Measurements from ENCODE around the gene APBB2. TPM values are rescaled to one million over a fixed set of nuclear protein-coding genes. Genes with fewer than 3 reads are reported as not detected.

Gene APBB2
- total and polyA plus RNA-seq, 2 experiments from 2014 or later = 24.1 to 61.0 TPM

GRCh38 chr4:40954088-40954668 lies 260.2 kb downstream of the APBB2 start:
- WGBS, 2 experiments (ENCODE audit: low coverage in 1 of 2, low lambda C conversion rate in 2 of 2, missing lambda C conversion rate in 2 of 2) = 72 to 77% methylated on average over 8 of the region's 8 CpGs
- no peak overlapping the region for H3K27ac ChIP-seq
- H3K27me3 ChIP-seq (replicated peaks; ENCODE audit: insufficient read depth) = no peaks in the 10 kb centered on the region
- no peak overlapping the region for H3K9ac ChIP-seq
- DNase-seq = no peak
- no peaks in the 10 kb centered on the region for H3K9me2 ChIP-seq (ENCODE audit: insufficient read depth)
- in situ Hi-C loops (cut with MboI) = no loop called here
- H3K4me2 ChIP-seq (ENCODE audit: unreplicated experiment) = no peak overlapping the region
- no peaks in the 10 kb centered on the region for H3K36me3 ChIP-seq (ENCODE audit: low read depth)
- no peaks in the 10 kb centered on the region for H4K20me1 ChIP-seq (ENCODE audit: insufficient read depth)
- no peak overlapping the region for H2AFZ ChIP-seq
- no peaks in the 10 kb centered on the region for H3K9me3 ChIP-seq (ENCODE audit: low read depth)
- peaks cover 4% of the 10 kb centered on the region for H3K79me2 ChIP-seq (ENCODE audit: insufficient read depth)
- no peaks in the 10 kb centered on the region for H3F3A ChIP-seq (ENCODE audit: insufficient read depth)
- TF ChIP-seq EZH2 (IDR thresholded peaks at IDR 0.05; ENCODE audit: insufficient read depth, poor library complexity, severe bottlenecking) (no peak), EZH2phosphoT487 (IDR thresholded peaks at IDR 0.05; ENCODE audit: insufficient read depth, low read depth) (no peak)
- H3K4me1 ChIP-seq (ENCODE audit: insufficient read depth) = peaks cover 5% of the 10 kb centered on the region; the same call in 1 of the 2 replicates
- no peak overlapping the region for H3K4me3 ChIP-seq

GRCh38 chr4:40953283-40954087 lies 260.9 kb downstream of the APBB2 start:
- in situ Hi-C loops (cut with MboI) = no loop called here
- Histone ChIP-seq H3K9me3 (ENCODE audit: low read depth) (no peaks in the 10 kb centered on the region), H3K4me3 (no peak overlapping the region), H3K4me2 (ENCODE audit: unreplicated experiment) (no peak overlapping the region), H3K27me3 (replicated peaks; ENCODE audit: insufficient read depth) (no peaks in the 10 kb centered on the region), H4K20me1 (ENCODE audit: insufficient read depth) (no peaks in the 10 kb centered on the region), H3K4me1 (ENCODE audit: insufficient read depth) (peaks cover 5% of the 10 kb centered on the region; the same call in 1 of the 2 replicates), H3K9me2 (ENCODE audit: insufficient read depth) (no peaks in the 10 kb centered on the region), H3K9ac (no peak overlapping the region), H3F3A (ENCODE audit: insufficient read depth) (no peaks in the 10 kb centered on the region), H2AFZ (no peak overlapping the region), H3K79me2 (ENCODE audit: insufficient read depth) (no peaks in the 10 kb centered on the region; the same call in 1 of the 2 replicates), H3K27ac (no peak overlapping the region), H3K36me3 (ENCODE audit: low read depth) (no peaks in the 10 kb centered on the region)
- TF ChIP-seq EZH2 (IDR thresholded peaks at IDR 0.05; ENCODE audit: insufficient read depth, poor library complexity, severe bottlenecking) = no peak
- TF ChIP-seq EZH2phosphoT487 (IDR thresholded peaks at IDR 0.05; ENCODE audit: insufficient read depth, low read depth) = no peak
- DNase-seq = no peak
- WGBS, 2 experiments (ENCODE audit: low coverage in 1 of 2, low lambda C conversion rate in 2 of 2, missing lambda C conversion rate in 2 of 2) = 57 to 72% methylated on average over 12 of the region's 12 CpGs

GRCh38 chr4:40952672-40953071 lies 261.7 kb downstream of the APBB2 start:
- DNase-seq = no peak
- Histone ChIP-seq H3K9me2 (ENCODE audit: insufficient read depth) (no peaks in the 10 kb centered on the region), H3K9ac (no peak overlapping the region), H3K27ac (no peak overlapping the region), H3K27me3 (replicated peaks; ENCODE audit: insufficient read depth) (no peaks in the 10 kb centered on the region), H3K4me1 (ENCODE audit: insufficient read depth) (peaks cover 5% of the 10 kb centered on the region; the same call in 1 of the 2 replicates), H2AFZ (no peak overlapping the region), H3K9me3 (ENCODE audit: low read depth) (no peaks in the 10 kb centered on the region), H3K4me3 (no peak overlapping the region), H3K36me3 (ENCODE audit: low read depth) (no peaks in the 10 kb centered on the region), H4K20me1 (ENCODE audit: insufficient read depth) (no peaks in the 10 kb centered on the region), H3K4me2 (ENCODE audit: unreplicated experiment) (no peak overlapping the region), H3K79me2 (ENCODE audit: insufficient read depth) (peaks cover 4% of the 10 kb centered on the region; the same call in 1 of the 2 replicates), H3F3A (ENCODE audit: insufficient read depth) (no peaks in the 10 kb centered on the region)
- no peak for TF ChIP-seq EZH2 (IDR thresholded peaks at IDR 0.05; ENCODE audit: insufficient read depth, poor library complexity, severe bottlenecking)
- no peak for TF ChIP-seq EZH2phosphoT487 (IDR thresholded peaks at IDR 0.05; ENCODE audit: insufficient read depth, low read depth)
- in situ Hi-C loops (cut with MboI) = no loop called here
- WGBS, 2 experiments (ENCODE audit: low coverage in 1 of 2, low lambda C conversion rate in 2 of 2, missing lambda C conversion rate in 2 of 2) = 98% methylated on average over 7 of the region's 7 CpGs

DNA sequence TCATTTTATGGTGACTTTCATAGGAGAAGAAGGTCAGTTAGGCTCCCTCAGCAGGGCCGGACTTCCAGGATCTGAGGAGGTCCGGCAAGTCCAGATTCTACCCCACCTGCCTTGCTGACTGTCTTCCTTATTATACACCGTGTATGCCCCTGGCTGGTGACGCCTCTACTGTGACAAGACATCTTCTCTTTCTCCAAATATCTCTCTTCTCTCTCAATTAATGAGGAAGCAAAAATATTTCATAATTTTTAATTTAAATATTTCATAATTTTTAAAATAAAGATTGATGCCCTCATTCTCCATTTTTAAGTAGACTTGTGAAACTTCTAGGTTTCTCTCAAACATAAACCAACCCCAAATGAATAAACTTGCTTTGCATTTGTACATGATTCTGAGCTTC lies 262.1 kb downstream of the APBB2 start:
- in situ Hi-C loops (cut with MboI) = no loop called here
- H3K27ac ChIP-seq = no peak overlapping the region

More for the DNA sequence above, 262.1 kb downstream of the APBB2 start:
- DNase-seq = no peak
- Histone ChIP-seq H3K9me2 (ENCODE audit: insufficient read depth) (no peaks in the 10 kb centered on the region), H3K4me3 (no peak overlapping the region), H3K9ac (no peak overlapping the region), H3F3A (ENCODE audit: insufficient read depth) (no peaks in the 10 kb centered on the region), H3K4me2 (ENCODE audit: unreplicated experiment) (no peak overlapping the region), H4K20me1 (ENCODE audit: insufficient read depth) (no peaks in the 10 kb centered on the region), H3K79me2 (ENCODE audit: insufficient read depth) (peaks cover 9% of the 10 kb centered on the region), H3K36me3 (ENCODE audit: low read depth) (no peaks in the 10 kb centered on the region), H2AFZ (no peak overlapping the region), H3K9me3 (ENCODE audit: low read depth) (no peaks in the 10 kb centered on the region), H3K27me3 (replicated peaks; ENCODE audit: insufficient read depth) (no peaks in the 10 kb centered on the region), H3K4me1 (ENCODE audit: insufficient read depth) (peaks cover 5% of the 10 kb centered on the region; the same call in 1 of the 2 replicates)
- TF ChIP-seq EZH2phosphoT487 (IDR thresholded peaks at IDR 0.05; ENCODE audit: insufficient read depth, low read depth) (no peak), EZH2 (IDR thresholded peaks at IDR 0.05; ENCODE audit: insufficient read depth, poor library complexity, severe bottlenecking) (no peak)
- WGBS, 2 experiments (ENCODE audit: low coverage in 1 of 2, low lambda C conversion rate in 2 of 2, missing lambda C conversion rate in 2 of 2) = 96 to 98% methylated on average over 4 of the region's 4 CpGs
